Transverse colon (tissue), 3 donors: ENCODE results near the gene FOXP1.

Experiments
- POLR2A ChIP-seq: fragments of 450-650 bp; IDR thresholded peaks from one replicate; pipeline ENCODE4 v1.6.1; 2016; ENCODE audit warnings: antibody characterized with exemption, mild to moderate bottlenecking, moderate library complexity
- POLR2AphosphoS5 ChIP-seq, 3 donors: sonication (generic); formaldehyde crosslinking; IDR thresholded peaks; one replicate each; pipeline ENCODE4 v1.6.1; 2016; ENCODE audit warnings: antibody characterized with exemption in 3 of 3

DNA sequence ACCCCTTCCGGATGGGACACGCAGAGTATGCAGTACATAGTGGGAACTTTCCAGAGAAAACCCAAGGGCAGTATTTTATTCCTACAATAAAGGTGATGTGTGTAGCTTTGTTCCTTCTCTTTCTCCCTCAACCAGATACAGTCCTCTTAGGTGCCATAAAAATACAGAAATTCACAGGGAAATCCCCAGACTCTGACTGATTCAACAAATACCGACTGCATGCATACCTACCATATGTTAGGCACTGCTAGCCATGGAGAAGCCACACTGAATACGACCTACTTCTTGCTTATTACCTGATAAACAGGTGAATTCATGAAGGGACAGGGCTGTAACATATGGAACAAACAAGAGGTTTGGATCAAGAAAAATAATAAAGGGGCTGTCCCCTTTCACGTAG is 228.5 kb downstream of the FOXP1 start:
- TF ChIP-seq POLR2A (no peak), POLR2AphosphoS5 (IDR thresholded peaks at IDR 0.05) (no peak)
